HG03280 (cell line): ENCODE results near the gene SVIP.

ENCODE experiments used
- ATAC-seq: cut with Tn5 transposase; IDR thresholded peaks from one replicate; pipeline ENCODE4 v1.9.1; 2021; ENCODE audit warnings: mild to moderate bottlenecking, moderate library complexity; ENCODE audit not compliant: unreplicated experiment

Gene SVIP

DNA sequence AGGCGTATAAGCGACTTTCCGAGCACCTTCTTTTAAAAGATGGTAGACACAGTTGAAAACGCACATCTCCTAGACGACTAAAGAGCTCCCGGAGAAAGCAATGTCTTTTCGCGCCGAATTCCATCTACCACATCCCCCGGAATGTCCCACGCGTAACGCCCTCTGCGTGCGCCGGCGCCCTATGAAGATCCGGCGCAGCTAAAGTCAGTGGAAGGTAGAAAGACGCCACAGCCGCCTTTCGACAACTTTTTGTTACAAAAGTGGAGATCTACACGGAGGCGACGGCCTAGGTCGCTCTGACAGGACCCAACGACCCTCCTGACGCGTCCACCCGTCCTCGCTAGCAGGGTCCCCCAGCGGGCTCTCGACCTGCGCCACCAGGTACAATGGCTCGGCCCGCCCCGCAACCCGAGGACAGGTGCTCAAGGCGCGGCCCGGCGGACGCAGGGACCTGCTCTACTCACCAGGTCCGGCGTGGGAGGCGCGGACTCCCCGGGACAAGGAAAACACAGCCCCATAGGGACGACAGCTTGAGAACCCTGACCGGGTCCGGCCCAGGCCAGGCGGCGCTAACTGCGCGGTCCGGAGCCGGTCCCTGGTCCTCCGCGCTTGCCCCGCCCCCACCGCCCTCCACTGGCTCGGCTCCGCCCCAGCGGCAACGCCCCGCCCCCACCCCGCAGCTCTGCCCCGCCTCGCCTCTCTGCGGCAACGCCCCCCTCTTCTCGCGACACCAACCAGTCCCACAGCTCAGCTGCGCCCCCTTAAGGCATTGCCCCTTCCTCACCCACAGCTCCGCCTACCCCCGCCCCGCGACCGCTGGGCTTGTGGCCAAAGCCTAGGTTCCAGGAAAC, at the start of gene SVIP:
TSS of gene SVIP (minus strand) at position 571 of the 851 bp plus-strand sequence. CDS start at position 518, 53 bp downstream.
- peak; percentile 94 for ATAC-seq

DNA sequence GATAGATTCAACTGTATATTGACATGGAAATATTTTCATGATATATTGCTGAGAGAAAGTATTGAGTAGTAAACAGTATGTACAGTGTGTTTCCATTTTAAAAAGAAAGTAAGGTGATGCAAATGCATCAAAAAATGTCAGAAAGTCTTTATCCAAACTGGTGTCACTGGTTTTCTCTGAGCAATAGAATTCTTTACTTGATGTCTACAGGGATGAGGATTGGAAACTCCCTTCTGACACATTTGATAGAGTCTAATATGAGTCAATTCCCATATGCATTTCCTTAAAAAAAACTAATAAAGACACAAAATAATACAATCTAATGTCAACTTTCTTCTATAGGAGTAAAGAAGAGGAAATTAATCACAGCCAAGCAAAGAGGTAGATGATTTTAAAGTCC, 49.0 kb upstream of the SVIP start:
- ATAC-seq = no peak

DNA sequence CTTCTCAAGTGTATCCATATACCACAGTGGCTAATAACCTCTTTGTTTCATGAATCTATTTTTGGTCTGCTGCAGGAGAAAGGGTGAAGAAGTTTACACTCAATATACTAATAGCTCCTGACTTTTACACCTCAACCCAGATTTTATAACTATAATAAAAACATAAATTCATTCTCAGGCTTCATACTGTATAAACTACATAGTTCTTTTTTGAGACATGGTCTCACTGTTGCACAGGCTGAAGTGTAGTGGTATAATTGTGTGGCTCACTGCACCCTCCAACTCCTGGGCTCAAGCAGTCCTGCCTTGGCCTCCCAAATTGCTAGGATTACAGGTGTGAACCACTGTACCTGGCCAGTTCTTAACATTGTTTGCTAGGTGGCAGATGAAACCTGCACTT, 48.4 kb upstream of the SVIP start:
- no peak for ATAC-seq

GRCh38 chr11:22875869-22876473, 46.4 kb upstream of the SVIP start:
- ATAC-seq = peak; percentile 98

- no peak for ATAC-seq
Measured at GRCh38 chr11:22869325-22869724, 39.7 kb upstream of the SVIP start.

DNA sequence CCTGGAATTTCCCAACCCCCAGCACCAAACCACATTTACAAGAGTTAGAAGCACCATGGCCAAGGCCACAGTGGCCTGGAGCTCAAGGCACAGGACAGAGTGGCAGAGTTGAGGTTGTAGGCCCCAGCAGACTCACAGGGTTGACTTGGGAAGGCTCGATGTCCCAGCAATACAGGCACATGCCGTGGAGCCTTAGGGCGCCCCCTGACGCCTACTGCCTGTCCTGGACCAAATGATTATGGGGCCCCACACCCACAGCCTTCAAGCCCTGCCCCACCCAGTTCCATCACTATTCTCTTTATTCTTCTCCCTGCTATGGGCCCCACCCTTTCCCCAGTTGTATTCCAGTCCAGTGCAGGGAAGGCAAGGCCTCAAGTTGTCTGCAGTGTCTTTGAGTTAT, 30.6 kb upstream of the SVIP start, which contains the start of gene CCDC179:
TSS of gene CCDC179 (minus strand) at position 234 of the 400 bp plus-strand sequence. CDS start at position 181, 53 bp downstream.
- no peak for ATAC-seq

DNA sequence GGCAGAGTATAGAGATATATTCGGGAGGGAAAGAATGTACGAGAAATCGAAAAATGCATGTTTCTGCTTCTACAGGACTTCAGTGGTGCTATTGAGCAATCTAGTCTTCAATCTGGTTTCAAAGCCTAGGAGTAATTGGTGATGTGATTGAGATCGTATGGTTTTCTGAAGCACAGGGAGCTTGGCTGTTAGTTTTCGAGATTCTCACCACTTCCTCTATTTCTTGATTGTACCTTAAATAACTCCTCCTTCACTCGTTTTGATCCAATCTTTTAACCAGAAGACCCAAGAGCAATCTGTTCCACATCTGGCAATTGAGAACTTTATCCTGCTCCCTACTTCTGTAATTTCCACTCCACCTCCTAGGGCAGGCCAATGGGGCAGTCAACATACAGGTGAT, 30.2 kb upstream of the SVIP start:
- no peak for ATAC-seq

GRCh38 chr11:22851477-22851876, 21.9 kb upstream of the SVIP start:
- no peak for ATAC-seq

DNA sequence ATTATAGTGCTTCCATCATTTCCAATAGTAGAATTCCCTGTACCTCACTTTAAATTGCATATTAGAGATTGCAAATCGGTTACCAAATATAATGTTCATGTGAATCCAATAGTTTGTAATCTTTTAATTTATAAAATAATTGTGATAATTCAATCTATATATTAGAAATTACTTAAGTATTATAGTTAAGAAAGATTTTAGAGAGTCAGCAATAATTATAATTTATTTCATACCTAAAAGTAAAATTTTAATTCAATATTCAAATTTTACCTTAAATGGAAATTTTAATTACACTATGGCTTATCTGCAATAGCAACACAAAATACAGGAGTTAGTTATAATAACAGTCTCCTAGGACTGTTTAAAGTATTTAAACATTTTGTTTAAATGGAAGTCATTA, 17.1 kb upstream of the SVIP start:
- ATAC-seq = no peak

GRCh38 chr11:22832315-22833015, 2.9 kb upstream of the SVIP start:
- no peak for ATAC-seq

- ATAC-seq = no peak
Measured at GRCh38 chr11:22830082-22830414, 447 bp upstream of the SVIP start.

DNA sequence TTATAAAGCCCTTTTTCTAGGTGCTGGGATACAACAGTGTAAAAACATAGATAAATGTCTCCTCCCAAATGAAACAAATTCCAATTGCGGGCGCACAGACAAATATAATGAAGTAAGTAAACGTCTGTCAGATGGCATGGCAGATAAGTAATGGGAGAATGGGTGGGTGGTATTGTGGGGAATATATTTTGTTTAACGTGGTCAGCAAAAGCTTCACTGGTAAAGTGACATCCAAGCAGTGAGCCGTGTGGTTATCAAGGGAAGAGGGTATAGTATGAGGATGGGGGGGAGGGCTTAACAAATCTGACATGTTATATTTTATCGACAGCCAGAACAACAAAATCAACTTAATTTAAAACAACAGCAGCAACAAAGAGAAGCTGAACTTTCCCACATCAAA, 1.2 kb downstream of the SVIP start:
- ATAC-seq = no peak

- no peak for ATAC-seq
Measured at GRCh38 chr11:22822203-22822602, 7.4 kb downstream of the SVIP start.

DNA sequence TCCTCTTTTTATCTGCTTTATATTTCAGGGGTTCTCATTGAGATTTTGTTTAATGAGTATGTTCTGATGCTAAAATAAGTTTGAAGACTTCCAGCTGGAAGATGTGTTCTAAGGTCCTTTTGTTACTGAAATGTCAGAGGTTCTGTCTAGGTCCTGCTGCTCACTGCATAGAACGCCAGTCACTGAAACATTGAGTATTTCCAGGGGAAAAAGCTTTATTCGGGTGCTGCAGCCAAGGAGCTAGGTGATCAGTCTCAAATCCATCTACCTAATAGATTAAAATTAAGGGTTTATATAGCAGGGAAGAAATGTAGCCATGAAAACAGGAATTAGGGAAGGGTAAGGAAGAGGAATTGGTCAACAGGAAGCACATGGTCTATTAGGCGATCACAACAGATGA, 19.7 kb downstream of the SVIP start:
- no peak for ATAC-seq

- ATAC-seq = peak; percentile 34
Measured at GRCh38 chr11:22808571-22809197, 20.9 kb downstream of the SVIP start.

DNA sequence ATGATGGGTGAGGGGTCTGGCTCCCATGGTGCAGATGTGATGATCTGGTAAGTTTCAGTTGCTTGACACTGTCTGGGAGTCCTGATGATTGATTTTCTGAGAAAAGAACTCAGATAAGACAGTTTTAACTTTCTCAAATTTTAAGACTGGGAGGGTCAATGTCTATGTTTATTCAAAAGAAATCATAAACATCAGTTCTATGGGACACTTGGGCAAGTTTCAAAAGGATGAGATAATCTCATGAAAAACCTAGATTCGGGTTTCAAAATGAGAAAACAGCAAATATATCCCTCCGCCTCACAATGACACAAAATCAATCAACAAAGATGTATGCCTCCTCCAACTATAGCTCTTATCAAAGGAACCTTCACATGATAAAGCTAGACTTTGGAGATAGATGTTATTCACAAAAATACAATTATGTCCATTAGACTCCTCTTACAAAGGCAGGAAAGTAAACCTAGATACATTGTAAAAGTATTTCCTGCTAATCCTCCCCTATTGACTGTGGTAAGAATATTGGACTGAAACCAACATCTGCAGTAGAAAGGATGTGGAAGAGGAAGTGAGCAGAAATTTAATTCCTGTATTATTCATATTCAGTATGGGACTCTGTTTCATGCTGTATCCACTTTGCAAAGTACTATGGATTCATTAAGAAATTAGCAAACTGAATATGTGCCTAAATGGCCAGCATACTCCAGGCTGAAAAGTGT, 21.6 kb downstream of the SVIP start:
- peak; percentile 96 for ATAC-seq

DNA sequence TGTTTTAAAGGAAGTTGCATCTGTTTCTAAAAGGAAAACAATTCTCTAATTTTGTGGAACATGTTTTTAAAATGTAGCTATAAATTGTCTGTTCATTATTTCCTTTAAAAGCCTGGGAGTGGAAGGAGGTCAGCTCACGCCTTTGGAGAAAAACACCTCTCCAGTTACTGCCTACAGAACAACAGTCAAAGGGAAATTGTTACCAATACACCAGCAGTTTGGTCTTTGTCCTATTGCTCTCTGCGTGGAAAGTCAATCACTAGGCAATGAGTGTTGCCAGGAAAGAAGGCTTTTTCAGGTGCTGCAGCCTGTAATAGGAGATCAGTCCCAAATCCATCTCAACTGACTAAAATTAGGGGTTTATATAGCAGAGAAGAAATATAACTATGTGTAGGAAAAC, 22.2 kb downstream of the SVIP start:
- no peak for ATAC-seq

DNA sequence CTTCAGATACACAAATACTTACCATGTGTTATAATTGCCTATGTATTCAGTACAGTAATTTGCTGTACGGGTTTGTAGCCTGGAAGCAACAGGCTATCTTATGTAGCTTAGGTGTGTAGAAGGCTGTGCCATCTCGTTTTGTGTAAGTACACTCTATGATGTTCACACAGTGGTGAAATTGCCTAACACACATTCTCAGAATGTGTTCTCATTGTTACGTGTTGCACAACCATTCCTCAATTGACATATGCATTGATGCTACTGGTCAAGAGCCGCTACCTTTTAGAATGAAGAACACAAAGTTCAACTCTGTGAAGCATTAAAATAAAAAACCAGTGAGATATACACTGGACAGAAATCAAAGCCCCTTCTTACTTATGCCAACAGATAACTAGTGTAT, 26.7 kb downstream of the SVIP start:
- no peak for ATAC-seq

- no peak for ATAC-seq
Measured at GRCh38 chr11:22800482-22800881, 29.1 kb downstream of the SVIP start.

DNA sequence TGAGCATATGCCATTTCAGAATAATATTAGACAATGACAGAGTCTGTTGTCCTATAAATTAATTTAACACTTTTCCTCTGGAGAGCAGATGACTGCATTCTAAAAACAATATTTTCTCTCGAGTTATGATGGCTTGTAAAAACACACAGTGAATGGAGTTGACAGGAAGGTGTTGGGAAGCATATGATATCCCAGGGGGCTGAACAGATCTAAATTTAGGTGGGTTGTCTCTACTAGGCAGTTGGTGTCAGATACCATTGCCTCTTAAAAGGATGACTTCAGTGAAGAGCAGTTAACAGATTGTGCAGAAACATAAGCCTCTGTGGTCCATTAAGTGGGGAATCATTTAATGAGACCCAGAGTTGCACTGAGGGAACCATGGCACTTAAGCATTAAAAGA, 30.7 kb downstream of the SVIP start:
- ATAC-seq = no peak

GRCh38 chr11:22797047-22797446, 32.6 kb downstream of the SVIP start:
- ATAC-seq = no peak
